Keratinocyte (primary cell): ENCODE results near the gene TDRD6. TPM values are rescaled to one million over a fixed set of nuclear protein-coding genes. Genes with fewer than 3 reads are reported as not detected.
A peak's percentile ranks its signal among the peaks of the same experiment; 100 is the strongest.

Source experiments
- DNase-seq: peaks from one replicate; pipeline ENCODE4 v3.0.0-alpha.2; 2011; ENCODE audit warnings: low read depth, missing footprints, low spot score
- FAIRE-seq: peaks from 2 replicates; lab custom pipeline; 2011; peaks lifted over from hg19 to GRCh38; lab: Jason Lieb, UNC
- H2AFZ ChIP-seq: 2 replicates; pipeline ENCODE4 v1.6.0; 2012; ENCODE audit warnings: low read length, control low read depth, inconsistent platforms; ENCODE audit not compliant: control insufficient read depth
- H3K27ac ChIP-seq: 2 replicates; pipeline ENCODE4 v1.5.1; 2011; ENCODE audit warnings: low read length; ENCODE audit not compliant: control insufficient read depth, insufficient read depth
- H3K27me3 ChIP-seq: 3 replicates; pipeline ENCODE4 v1.6.0; 2011; ENCODE audit warnings: low read length; ENCODE audit not compliant: control insufficient read depth, insufficient read depth; ENCODE audit errors: extremely low read depth
- H3K36me3 ChIP-seq, 2 experiments: 2 replicates in 1 of 2; 3 replicates in 1 of 2; pipeline ENCODE4 v1.5.1; 2011; ENCODE audit warnings: low read length in 2 of 2, mild to moderate bottlenecking in 1 of 2; ENCODE audit not compliant: control insufficient read depth in 2 of 2, insufficient read depth in 2 of 2; ENCODE audit errors: extremely low read depth in 1 of 2
- H3K4me1 ChIP-seq: 3 replicates; pipeline ENCODE4 v1.5.1; 2011; ENCODE audit warnings: low read length; ENCODE audit not compliant: control insufficient read depth, insufficient read depth; ENCODE audit errors: extremely low read depth
- H3K4me2 ChIP-seq: 3 replicates; pipeline ENCODE4 v1.6.0; 2011; ENCODE audit warnings: low read depth, low read length; ENCODE audit not compliant: control insufficient read depth, insufficient read depth; ENCODE audit errors: extremely low read depth
- H3K4me3 ChIP-seq, 3 experiments: fragments of 200-600 bp in 1 of 3; sonication (generic) in 1 of 3; 2 replicates in 2 of 3; 3 replicates in 1 of 3; pipeline ENCODE4 v1.5.1; 2011 to 2016; ENCODE audit warnings: low read length in 3 of 3, mild to moderate bottlenecking in 3 of 3, control low read depth in 2 of 3, inconsistent platforms in 1 of 3, low read depth in 1 of 3, mixed read lengths in 1 of 3, mixed run types in 1 of 3, moderate library complexity in 1 of 3; ENCODE audit not compliant: control insufficient read depth in 2 of 3, insufficient read depth in 2 of 3; ENCODE audit errors: extremely low read depth in 1 of 3
- H3K79me2 ChIP-seq: 2 replicates; pipeline ENCODE4 v1.6.0; 2012; ENCODE audit warnings: low read length; ENCODE audit not compliant: control insufficient read depth, insufficient read depth
- H3K9ac ChIP-seq: 3 replicates; pipeline ENCODE4 v1.6.0; 2011; ENCODE audit warnings: low read length; ENCODE audit not compliant: control insufficient read depth, insufficient read depth; ENCODE audit errors: extremely low read depth
- H3K9me1 ChIP-seq: 3 replicates; pipeline ENCODE4 v1.6.0; 2011; ENCODE audit warnings: low read length; ENCODE audit not compliant: control insufficient read depth, insufficient read depth; ENCODE audit errors: extremely low read depth
- H3K9me3 ChIP-seq: 2 replicates; pipeline ENCODE4 v1.5.1; 2012; ENCODE audit warnings: low read depth, low read length; ENCODE audit not compliant: control insufficient read depth
- H4K20me1 ChIP-seq: 3 replicates; pipeline ENCODE4 v1.6.0; 2011; ENCODE audit warnings: low read length; ENCODE audit not compliant: control insufficient read depth, insufficient read depth; ENCODE audit errors: extremely low read depth
- EZH2 ChIP-seq: IDR thresholded peaks from one replicate; pipeline ENCODE4 v1.6.1; 2012; ENCODE audit warnings: inconsistent platforms, mild to moderate bottlenecking, low read length, moderate library complexity
- dilution Hi-C: fragments of 300-500 bp; cut with MboI; formaldehyde crosslinking; loops from one replicate; pipeline ENCODE4 v1.7.0; 2020; ENCODE audit warnings: low sequenced_read_pairs; ENCODE audit not compliant: extremely low pct_ligation_motif_present
- polyA plus RNA-seq, 5 experiments: library from polyadenylated mRNA; depleted of rRNA in 3 of 5; stranded (reverse) in 3 of 5; stranded (forward) in 1 of 5; unstranded in 1 of 5; fragments of >200 nt; gene quantifications; 1 replicate in 1 of 5; 2 replicates in 3 of 5; 3 replicates in 1 of 5; pipeline versions ENCODE4 v1.2.1 to v1.2.3, GENCODE V29; 2011 to 2012; ENCODE audit warnings: missing spikeins in 2 of 5, low read depth in 1 of 5, low replicate concordance in 1 of 5
- TF ChIP-seq, protein P1 (sequence below), 3 experiments: IDR thresholded peaks in 1 of 3; conservative IDR thresholded peaks in 1 of 3; optimal IDR thresholded peaks in 1 of 3; 2 replicates in 2 of 3; 3 replicates in 1 of 3; pipeline versions ENCODE3 to v1.5.1; 2011; ENCODE audit warnings: low read length in 3 of 3, mild to moderate bottlenecking in 3 of 3, moderate library complexity in 2 of 3, control low read depth in 1 of 3, inconsistent platforms in 1 of 3; ENCODE audit not compliant: insufficient read depth in 2 of 3; ENCODE audit errors: extremely low read depth in 1 of 3

TDRD6 gene
- polyA plus RNA-seq, 1 donor (not counting 4 experiments of a cell fraction or from before 2014, with no cell fraction given), result 0.25 TPM

DNA sequence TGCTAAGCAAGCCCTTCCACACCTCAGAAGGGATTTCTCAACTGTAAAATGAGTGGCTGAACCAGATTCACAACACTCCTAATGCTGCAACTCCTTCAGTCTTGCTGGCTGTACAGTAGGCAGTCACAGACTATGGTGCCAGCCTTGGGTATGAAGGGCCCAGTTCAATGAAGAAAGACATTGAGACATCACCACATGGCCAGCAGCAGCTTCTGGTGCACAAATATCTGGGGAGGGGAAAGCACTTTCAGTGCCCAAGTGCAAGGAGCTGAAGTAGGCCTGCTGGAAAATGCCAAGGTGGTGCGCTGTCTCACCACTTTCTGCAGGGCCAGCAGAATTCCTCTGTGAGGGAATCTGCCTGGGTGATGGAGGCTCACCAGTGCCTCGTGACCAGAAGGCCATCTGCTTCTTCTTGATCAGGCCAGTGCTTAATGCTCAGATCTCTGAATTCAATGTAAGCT is 45.7 kb downstream of the TDRD6 start:
- no peak for DNase-seq
- H3K9me3 ChIP-seq, result no peaks in the 10 kb centered on the region
- H3K9me1 ChIP-seq, result no peaks in the 10 kb centered on the region
- H3K4me3 ChIP-seq, result no peak overlapping the region
- no peaks in the 10 kb centered on the region for H3K27me3 ChIP-seq
- H4K20me1 ChIP-seq, result no peaks in the 10 kb centered on the region
- no peaks in the 10 kb centered on the region for H3K79me2 ChIP-seq
- no peak overlapping the region for H3K9ac ChIP-seq
- H3K4me2 ChIP-seq, result no peak overlapping the region
- no peak overlapping the region for H2AFZ ChIP-seq
- FAIRE-seq, result no peak
- dilution Hi-C loops, result no loop called here
- TF ChIP-seq EZH2, result no peak
- TF ChIP-seq, protein P1, sequence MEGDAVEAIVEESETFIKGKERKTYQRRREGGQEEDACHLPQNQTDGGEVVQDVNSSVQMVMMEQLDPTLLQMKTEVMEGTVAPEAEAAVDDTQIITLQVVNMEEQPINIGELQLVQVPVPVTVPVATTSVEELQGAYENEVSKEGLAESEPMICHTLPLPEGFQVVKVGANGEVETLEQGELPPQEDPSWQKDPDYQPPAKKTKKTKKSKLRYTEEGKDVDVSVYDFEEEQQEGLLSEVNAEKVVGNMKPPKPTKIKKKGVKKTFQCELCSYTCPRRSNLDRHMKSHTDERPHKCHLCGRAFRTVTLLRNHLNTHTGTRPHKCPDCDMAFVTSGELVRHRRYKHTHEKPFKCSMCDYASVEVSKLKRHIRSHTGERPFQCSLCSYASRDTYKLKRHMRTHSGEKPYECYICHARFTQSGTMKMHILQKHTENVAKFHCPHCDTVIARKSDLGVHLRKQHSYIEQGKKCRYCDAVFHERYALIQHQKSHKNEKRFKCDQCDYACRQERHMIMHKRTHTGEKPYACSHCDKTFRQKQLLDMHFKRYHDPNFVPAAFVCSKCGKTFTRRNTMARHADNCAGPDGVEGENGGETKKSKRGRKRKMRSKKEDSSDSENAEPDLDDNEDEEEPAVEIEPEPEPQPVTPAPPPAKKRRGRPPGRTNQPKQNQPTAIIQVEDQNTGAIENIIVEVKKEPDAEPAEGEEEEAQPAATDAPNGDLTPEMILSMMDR (optimal IDR thresholded peaks at IDR 0.05 in 1 of 3, IDR thresholded peaks at IDR 0.05 in 1 of 3, conservative IDR thresholded peaks at IDR 0.05 in 1 of 3; ENCODE audit: extremely low read depth in 1 of 3, insufficient read depth in 2 of 3, low read length in 3 of 3), result no peak
- peaks cover 23% of the 10 kb centered on the region for H3K4me1 ChIP-seq
- H3K27ac ChIP-seq, result no peak overlapping the region
- no peaks in the 10 kb centered on the region for H3K36me3 ChIP-seq

DNA sequence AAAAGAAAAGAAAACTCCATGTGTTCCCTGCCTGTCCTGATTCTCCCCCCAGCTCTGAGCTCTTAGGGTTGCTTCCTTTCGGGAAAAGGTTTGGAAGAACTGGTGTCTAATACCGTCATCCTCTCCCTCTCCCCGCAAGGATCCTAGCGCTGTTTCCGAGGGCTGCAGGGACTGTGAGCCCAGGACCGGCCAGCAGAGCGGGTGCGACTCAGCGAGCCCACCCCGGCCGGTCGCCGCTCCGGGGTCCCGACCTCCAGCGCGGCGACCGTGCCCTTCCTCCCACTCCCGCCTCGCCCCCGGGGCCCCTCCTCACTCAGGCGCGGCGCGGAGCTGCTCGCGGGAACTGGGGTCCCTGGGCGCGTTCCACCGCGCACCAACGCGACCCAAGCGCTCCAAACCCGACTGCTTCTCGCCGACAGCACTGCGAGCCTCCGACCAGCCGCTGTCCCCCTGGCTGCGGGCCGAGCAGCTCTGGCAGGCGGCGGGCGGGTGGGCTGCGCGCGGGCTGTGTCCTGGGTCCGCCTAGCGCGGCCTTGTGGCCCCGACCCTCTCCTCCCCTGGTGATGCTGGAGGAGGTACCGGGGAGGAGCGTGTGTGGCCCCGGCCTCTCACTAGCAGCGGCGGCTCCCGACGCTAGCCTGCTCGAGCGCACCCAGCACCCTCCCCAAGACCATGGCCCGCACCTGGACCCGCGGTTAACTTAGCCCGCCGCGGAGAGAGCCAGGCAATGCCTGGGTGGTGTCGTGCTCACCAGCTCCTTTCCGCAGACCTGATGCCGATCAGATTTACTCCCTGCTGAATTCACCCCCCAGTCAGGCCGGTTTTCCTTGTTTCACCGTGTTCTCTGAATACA is 47.4 kb downstream of the TDRD6 start, which contains the start of gene PLA2G7:
TSS of gene PLA2G7 (minus strand) at position 509 of the 853 bp plus-strand sequence. CDS start 12,484 bp downstream, outside the sequence.
- peak within 1 kb of the TSS; percentile 54 to 80 (median 77) for H3K4me3 ChIP-seq
- peak within 1 kb of the TSS; percentile 69 for H3K9ac ChIP-seq
- DNase-seq (no peak), FAIRE-seq (no peak)
- no peaks in the 10 kb centered on the region for H3K9me1 ChIP-seq
- H3K79me2 ChIP-seq, result no peaks in the 10 kb centered on the region
- dilution Hi-C loops, result no loop called here
- H3K27me3 ChIP-seq, result no peaks in the 10 kb centered on the region
- H2AFZ ChIP-seq, result peak within 1 kb of the TSS; percentile 74
- peaks cover 23% of the 10 kb centered on the region for H3K4me1 ChIP-seq
- no peaks in the 10 kb centered on the region for H3K9me3 ChIP-seq
- peak within 1 kb of the TSS; percentile 10 for H3K27ac ChIP-seq
- H3K4me2 ChIP-seq, result peak within 1 kb of the TSS; percentile 94
- H4K20me1 ChIP-seq, result no peaks in the 10 kb centered on the region
- TF ChIP-seq, protein P1 (optimal IDR thresholded peaks at IDR 0.05 in 1 of 3, IDR thresholded peaks at IDR 0.05 in 1 of 3, conservative IDR thresholded peaks at IDR 0.05 in 1 of 3; ENCODE audit: extremely low read depth in 1 of 3, insufficient read depth in 2 of 3, low read length in 3 of 3), result no peak
- H3K36me3 ChIP-seq, result no peaks in the 10 kb centered on the region
